ENCODE measurements around the gene HS3ST3B1. TPM values are rescaled to one million over a fixed set of nuclear protein-coding genes. Genes with fewer than 3 reads are reported as not detected.

Gene HS3ST3B1
- 33.6 TPM for total RNA-seq

DNA sequence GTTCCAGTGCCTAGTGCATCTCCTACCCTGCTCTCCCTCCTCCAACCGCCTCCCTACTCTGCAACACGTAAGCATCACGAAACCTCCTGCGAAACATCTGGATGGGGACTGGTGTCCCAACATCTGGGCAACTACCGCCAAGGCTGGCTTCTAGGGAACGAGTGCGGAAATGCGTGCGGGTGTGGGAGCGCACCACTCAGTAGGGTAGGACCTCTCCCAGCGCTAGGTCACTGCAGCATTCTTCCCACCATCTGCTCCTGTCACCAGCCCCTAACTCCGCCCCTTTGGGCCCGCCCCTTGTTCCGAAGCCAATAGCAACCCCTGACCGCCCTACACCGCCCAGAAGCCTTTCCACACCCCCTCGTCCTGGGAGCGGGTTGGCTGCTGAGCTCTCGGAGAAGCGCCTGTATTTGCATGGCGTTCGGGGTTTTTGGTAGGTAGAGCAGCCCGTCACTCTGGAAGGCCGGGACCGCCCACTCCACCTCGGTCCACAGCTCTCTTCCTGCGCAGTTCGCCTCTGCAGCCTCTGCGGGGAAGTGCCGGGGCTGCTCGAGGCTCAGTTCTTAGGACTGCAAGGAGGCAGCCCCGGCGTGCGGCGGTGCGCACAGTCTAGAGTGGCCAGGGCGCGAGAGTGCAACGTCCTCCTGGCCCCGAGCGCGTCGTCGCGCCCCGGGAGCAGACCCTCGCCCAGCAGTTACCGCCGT lies at the start of gene HS3ST3B1:
HS3ST3B1 (plus strand) TSS at position 507 of the 704 bp plus-strand sequence. CDS start 438 bp downstream, outside the sequence.

Other genes with a start within 250 kb of the HS3ST3B1 start
- gene COX10, start 231.6 kb upstream of the HS3ST3B1 start, total RNA-seq = 20.2 TPM
- gene CDRT15, start 64.2 kb upstream of the HS3ST3B1 start, total RNA-seq = not detected